PC-9 (cell line): ENCODE results near the gene ATP5F1B. TPM values are rescaled to one million over a fixed set of nuclear protein-coding genes. Genes with fewer than 3 reads are reported as not detected.

Experiments used
- BruUV-seq: library from RNA; stranded (reverse); fragments of 400-500 nt; replicated peaks from 2 replicates; lab custom pipeline; 2021; lab: Mats Ljungman, UMichigan
- CTCF ChIA-PET: fragments of 300-600 bp; sonication (Branson Sonifier 250); formaldehyde crosslinking; loops from one replicate; lab custom pipeline; 2022; ENCODE audit warnings: antibody characterized with exemption; lab: Charles Lee
- POLR2A ChIA-PET: fragments of 300-600 bp; sonication (Branson Sonifier 250); formaldehyde crosslinking; loops from one replicate; lab custom pipeline; 2022; ENCODE audit warnings: antibody characterized with exemption; ENCODE audit not compliant: unreplicated experiment; lab: Charles Lee
- DNase-seq, 2 experiments: peaks; one replicate each; pipeline versions ENCODE4 v3.0.0 to v3.0.0-alpha.2; 2015 to 2022; ENCODE audit warnings: mixed read lengths in 1 of 2
- H2AFZ ChIP-seq: fragments of 200-600 bp; sonication (generic); 2 replicates; pipeline ENCODE4 v1.8.1; 2017; ENCODE audit warnings: antibody characterized with exemption
- H3F3A ChIP-seq: fragments of 200-600 bp; sonication (generic); 2 replicates; pipeline ENCODE4 v1.8.1; 2017; ENCODE audit warnings: antibody characterized with exemption, mild to moderate bottlenecking, low read depth; ENCODE audit not compliant: insufficient read depth
- H3K27ac ChIP-seq: fragments of 200-600 bp; sonication (generic); 2 replicates; pipeline ENCODE4 v1.6.1; 2016; ENCODE audit warnings: mixed run types
- H3K27me3 ChIP-seq: fragments of 200-600 bp; sonication (generic); 2 replicates; pipeline ENCODE4 v1.6.1; 2016; ENCODE audit warnings: low read depth, mixed run types; ENCODE audit not compliant: insufficient read depth
- H3K36me3 ChIP-seq: fragments of 200-600 bp; sonication (generic); 2 replicates; pipeline ENCODE4 v1.6.1; 2016; ENCODE audit warnings: low read depth, mixed run types
- H3K4me1 ChIP-seq: fragments of 200-600 bp; sonication (generic); replicated peaks from 2 replicates; pipeline ENCODE4 v1.6.1; 2016; ENCODE audit warnings: mixed run types; ENCODE audit not compliant: insufficient read depth
- H3K4me2 ChIP-seq: fragments of 200-600 bp; sonication (generic); 2 replicates; pipeline ENCODE4 v1.6.1; 2017; ENCODE audit warnings: mixed run types
- H3K4me3 ChIP-seq: fragments of 200-600 bp; sonication (generic); 2 replicates; pipeline ENCODE4 v1.6.1; 2016; ENCODE audit warnings: mixed run types
- H3K79me2 ChIP-seq: fragments of 200-600 bp; sonication (generic); 2 replicates; pipeline ENCODE4 v1.6.1; 2017; ENCODE audit warnings: low read depth, mixed run types
- H3K9me2 ChIP-seq: fragments of 200-600 bp; sonication (generic); 2 replicates; pipeline ENCODE4 v1.8.1; 2017; ENCODE audit warnings: mild to moderate bottlenecking; ENCODE audit not compliant: insufficient read depth
- H3K9me3 ChIP-seq: fragments of 200-600 bp; sonication (generic); 2 replicates; pipeline ENCODE4 v1.8.1; 2016; ENCODE audit warnings: low read depth; ENCODE audit not compliant: insufficient read depth
- H4K20me1 ChIP-seq: fragments of 200-600 bp; sonication (generic); 2 replicates; pipeline ENCODE4 v1.8.1; 2017; ENCODE audit not compliant: insufficient read depth
- CTCF ChIP-seq: fragments of 200-600 bp; sonication (generic); conservative IDR thresholded peaks from 2 replicates; pipeline ENCODE4 v1.6.1; 2017; ENCODE audit warnings: mixed run types, antibody characterized with exemption, mild to moderate bottlenecking, moderate library complexity
- EZH2 ChIP-seq: fragments of 200-600 bp; sonication (generic); IDR thresholded peaks from 2 replicates; pipeline ENCODE4 v1.8.0; 2017; ENCODE audit warnings: antibody characterized with exemption, low read depth
- intact Hi-C: fragments of 100-400 bp; cut with micrococcal nuclease; formaldehyde crosslinking; loops from one replicate; pipeline ENCODE4 v1.10.0; 2022; ENCODE audit not compliant: unreplicated experiment
- total RNA-seq: library from RNA; stranded (reverse); gene quantifications from 2 replicates; pipeline ENCODE4 v1.2.3, GENCODE V29; 2021

The ATP5F1B gene
- total RNA-seq, 1 experiment from 2014 or later = 587 TPM

GRCh38 chr12:56589783-56590182 lies 56.0 kb downstream of the ATP5F1B start:
- Histone ChIP-seq H3F3A (peaks cover 28% of the 10 kb centered on the region), H3K4me3 (no peak overlapping the region), H3K27me3 (no peaks in the 10 kb centered on the region), H3K79me2 (no peaks in the 10 kb centered on the region), H3K9me2 (no peaks in the 10 kb centered on the region), H4K20me1 (peaks cover 4% of the 10 kb centered on the region; the same call in 1 of the 2 replicates), H3K4me2 (no peak overlapping the region), H3K4me1 (no peaks in the 10 kb centered on the region), H3K27ac (no peak overlapping the region), H3K36me3 (peaks cover 16% of the 10 kb centered on the region), H3K9me3 (no peaks in the 10 kb centered on the region), H2AFZ (no peak overlapping the region)
- BruUV-seq = no TSS peak
- intact Hi-C loops = no loop called here
- no peak for DNase-seq
- CTCF ChIA-PET = no interaction called here
- TF ChIP-seq CTCF (no peak), EZH2 (no peak)
- POLR2A ChIA-PET = no interaction called here

Other genes starting within 250 kb of the ATP5F1B start
- gene TIMELESS, start 196.6 kb downstream of the ATP5F1B start, total RNA-seq = 27.1 and 30.9 TPM in 2 replicates
- gene MIP, start 191.3 kb downstream of the ATP5F1B start, total RNA-seq = not detected in 2 replicates
- gene SPRYD4, start 177.4 kb downstream of the ATP5F1B start, total RNA-seq = 3.2 and 3.3 TPM in 2 replicates
- gene GLS2, start 157.8 kb downstream of the ATP5F1B start, total RNA-seq = 1.3 and 2.9 TPM in 2 replicates
- gene RBMS2, start 124.2 kb downstream of the ATP5F1B start, total RNA-seq = 44.7 and 81.8 TPM in 2 replicates
- gene BAZ2A, start 15.7 kb downstream of the ATP5F1B start, total RNA-seq = 99.5 and 115 TPM in 2 replicates
- gene PTGES3, start 42.3 kb upstream of the ATP5F1B start, total RNA-seq = 227 and 322 TPM in 2 replicates
- gene NACA, start 79.3 kb upstream of the ATP5F1B start, total RNA-seq = 812 and 1,035 TPM in 2 replicates
- gene PRIM1, start 106.3 kb upstream of the ATP5F1B start, total RNA-seq = 27.2 and 35.8 TPM in 2 replicates
- gene HSD17B6, start 117.3 kb upstream of the ATP5F1B start, total RNA-seq = 2.1 and 2.2 TPM in 2 replicates